GM23338 (cell line): ENCODE measurements around the gene STAMBP.

Experiments used
- CREB1 ChIP-seq: fragments of 250-450 bp; sonication (Bioruptor Pico); IDR thresholded peaks from 2 replicates; pipeline ENCODE4 v1.5.0; 2020; ENCODE audit warnings: low read depth, mild to moderate bottlenecking, moderate library complexity
- EZH2 ChIP-seq: fragments of 200-600 bp; sonication (generic); IDR thresholded peaks from one replicate; pipeline ENCODE4 v1.8.0; 2017; ENCODE audit warnings: antibody characterized with exemption, mild to moderate bottlenecking, low read depth; ENCODE audit not compliant: unreplicated experiment
- EZH2phosphoT487 ChIP-seq: fragments of 200-600 bp; sonication (generic); IDR thresholded peaks from one replicate; pipeline ENCODE4 v1.8.1; 2018; ENCODE audit warnings: antibody characterized with exemption; ENCODE audit not compliant: unreplicated experiment
- JUNB ChIP-seq: IDR thresholded peaks from one replicate; pipeline ENCODE4 v1.6.1; 2016; ENCODE audit warnings: antibody characterized with exemption; ENCODE audit not compliant: unreplicated experiment
- NANOG ChIP-seq: IDR thresholded peaks from 2 replicates; pipeline ENCODE4 v1.6.1; 2016; ENCODE audit warnings: antibody characterized with exemption, borderline replicate concordance
- POLR2AphosphoS5 ChIP-seq: IDR thresholded peaks from 2 replicates; pipeline ENCODE4 v1.6.1; 2016; ENCODE audit warnings: antibody characterized with exemption, low read depth
- STAT1 ChIP-seq: IDR thresholded peaks from one replicate; pipeline ENCODE4 v1.6.1; 2016; ENCODE audit warnings: antibody characterized with exemption; ENCODE audit not compliant: unreplicated experiment
- ZNF114 ChIP-seq: fragments of 250-450 bp; sonication (Bioruptor Pico); IDR thresholded peaks from 2 replicates; pipeline ENCODE4 v1.5.0; 2020; ENCODE audit warnings: mild to moderate bottlenecking, moderate library complexity
- ZNF331 ChIP-seq: fragments of 250-450 bp; sonication (Bioruptor Pico); IDR thresholded peaks from 2 replicates; pipeline ENCODE4 v1.5.0; 2020; ENCODE audit warnings: low read depth, mild to moderate bottlenecking, moderate library complexity
- TF ChIP-seq, protein P1 (sequence below), 2 experiments: fragments of 200-600 bp in 1 of 2; sonication (generic) in 1 of 2; conservative IDR thresholded peaks; 2 replicates each; pipeline versions ENCODE4 v1.5.1 to v1.6.1; 2016 to 2017; ENCODE audit warnings: antibody characterized with exemption in 2 of 2, low read depth in 2 of 2, mild to moderate bottlenecking in 2 of 2, moderate library complexity in 1 of 2
- TF ChIP-seq, protein P2 (sequence below): IDR thresholded peaks from one replicate; pipeline ENCODE4 v1.6.1; 2018; ENCODE audit warnings: antibody characterized with exemption; ENCODE audit not compliant: unreplicated experiment
- TF ChIP-seq, protein P3 (sequence below): IDR thresholded peaks from 2 replicates; pipeline ENCODE4 v1.6.1; 2016; ENCODE audit warnings: antibody characterized with exemption
- TF ChIP-seq, protein P4 (sequence below): fragments of 250-450 bp; sonication (Bioruptor Pico); IDR thresholded peaks from 2 replicates; pipeline ENCODE4 v1.5.0; 2020; ENCODE audit warnings: mild to moderate bottlenecking, moderate library complexity

DNA sequence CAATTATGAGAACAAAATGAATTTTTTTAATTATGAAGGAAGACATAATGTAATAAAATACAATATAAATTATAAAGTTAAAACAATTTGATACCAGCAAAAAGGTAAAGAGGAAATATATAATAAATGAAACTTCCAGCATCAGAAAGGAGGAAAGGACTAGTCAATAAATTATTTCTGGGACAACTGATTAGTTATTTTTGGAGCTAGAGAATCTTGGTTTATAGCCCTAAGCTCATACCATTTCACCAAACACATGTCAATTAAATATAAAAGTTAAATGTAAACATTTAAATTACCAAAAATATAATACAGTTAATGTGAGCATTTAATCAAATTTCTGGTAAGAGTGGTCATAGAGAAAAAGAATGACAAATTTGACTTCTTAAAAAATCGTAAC, 76.2 kb downstream of the STAMBP start:
- TF ChIP-seq, protein P1, sequence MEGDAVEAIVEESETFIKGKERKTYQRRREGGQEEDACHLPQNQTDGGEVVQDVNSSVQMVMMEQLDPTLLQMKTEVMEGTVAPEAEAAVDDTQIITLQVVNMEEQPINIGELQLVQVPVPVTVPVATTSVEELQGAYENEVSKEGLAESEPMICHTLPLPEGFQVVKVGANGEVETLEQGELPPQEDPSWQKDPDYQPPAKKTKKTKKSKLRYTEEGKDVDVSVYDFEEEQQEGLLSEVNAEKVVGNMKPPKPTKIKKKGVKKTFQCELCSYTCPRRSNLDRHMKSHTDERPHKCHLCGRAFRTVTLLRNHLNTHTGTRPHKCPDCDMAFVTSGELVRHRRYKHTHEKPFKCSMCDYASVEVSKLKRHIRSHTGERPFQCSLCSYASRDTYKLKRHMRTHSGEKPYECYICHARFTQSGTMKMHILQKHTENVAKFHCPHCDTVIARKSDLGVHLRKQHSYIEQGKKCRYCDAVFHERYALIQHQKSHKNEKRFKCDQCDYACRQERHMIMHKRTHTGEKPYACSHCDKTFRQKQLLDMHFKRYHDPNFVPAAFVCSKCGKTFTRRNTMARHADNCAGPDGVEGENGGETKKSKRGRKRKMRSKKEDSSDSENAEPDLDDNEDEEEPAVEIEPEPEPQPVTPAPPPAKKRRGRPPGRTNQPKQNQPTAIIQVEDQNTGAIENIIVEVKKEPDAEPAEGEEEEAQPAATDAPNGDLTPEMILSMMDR (conservative IDR thresholded peaks at IDR 0.05; ENCODE audit: low read depth in 2 of 2), result no peak
- no peak for TF ChIP-seq POLR2AphosphoS5
- TF ChIP-seq EZH2, result no peak
- no peak for TF ChIP-seq CREB1 (CRISPR knock-in tag)
- TF ChIP-seq EZH2phosphoT487, result no peak
- no peak for TF ChIP-seq ZNF114 (CRISPR knock-in tag)
- TF ChIP-seq, protein P2, sequence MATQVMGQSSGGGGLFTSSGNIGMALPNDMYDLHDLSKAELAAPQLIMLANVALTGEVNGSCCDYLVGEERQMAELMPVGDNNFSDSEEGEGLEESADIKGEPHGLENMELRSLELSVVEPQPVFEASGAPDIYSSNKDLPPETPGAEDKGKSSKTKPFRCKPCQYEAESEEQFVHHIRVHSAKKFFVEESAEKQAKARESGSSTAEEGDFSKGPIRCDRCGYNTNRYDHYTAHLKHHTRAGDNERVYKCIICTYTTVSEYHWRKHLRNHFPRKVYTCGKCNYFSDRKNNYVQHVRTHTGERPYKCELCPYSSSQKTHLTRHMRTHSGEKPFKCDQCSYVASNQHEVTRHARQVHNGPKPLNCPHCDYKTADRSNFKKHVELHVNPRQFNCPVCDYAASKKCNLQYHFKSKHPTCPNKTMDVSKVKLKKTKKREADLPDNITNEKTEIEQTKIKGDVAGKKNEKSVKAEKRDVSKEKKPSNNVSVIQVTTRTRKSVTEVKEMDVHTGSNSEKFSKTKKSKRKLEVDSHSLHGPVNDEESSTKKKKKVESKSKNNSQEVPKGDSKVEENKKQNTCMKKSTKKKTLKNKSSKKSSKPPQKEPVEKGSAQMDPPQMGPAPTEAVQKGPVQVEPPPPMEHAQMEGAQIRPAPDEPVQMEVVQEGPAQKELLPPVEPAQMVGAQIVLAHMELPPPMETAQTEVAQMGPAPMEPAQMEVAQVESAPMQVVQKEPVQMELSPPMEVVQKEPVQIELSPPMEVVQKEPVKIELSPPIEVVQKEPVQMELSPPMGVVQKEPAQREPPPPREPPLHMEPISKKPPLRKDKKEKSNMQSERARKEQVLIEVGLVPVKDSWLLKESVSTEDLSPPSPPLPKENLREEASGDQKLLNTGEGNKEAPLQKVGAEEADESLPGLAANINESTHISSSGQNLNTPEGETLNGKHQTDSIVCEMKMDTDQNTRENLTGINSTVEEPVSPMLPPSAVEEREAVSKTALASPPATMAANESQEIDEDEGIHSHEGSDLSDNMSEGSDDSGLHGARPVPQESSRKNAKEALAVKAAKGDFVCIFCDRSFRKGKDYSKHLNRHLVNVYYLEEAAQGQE, result no peak
- TF ChIP-seq ZNF331 (CRISPR knock-in tag), result no peak
- no peak for TF ChIP-seq JUNB
- no peak for TF ChIP-seq NANOG
- TF ChIP-seq STAT1, result no peak
- TF ChIP-seq, protein P3, sequence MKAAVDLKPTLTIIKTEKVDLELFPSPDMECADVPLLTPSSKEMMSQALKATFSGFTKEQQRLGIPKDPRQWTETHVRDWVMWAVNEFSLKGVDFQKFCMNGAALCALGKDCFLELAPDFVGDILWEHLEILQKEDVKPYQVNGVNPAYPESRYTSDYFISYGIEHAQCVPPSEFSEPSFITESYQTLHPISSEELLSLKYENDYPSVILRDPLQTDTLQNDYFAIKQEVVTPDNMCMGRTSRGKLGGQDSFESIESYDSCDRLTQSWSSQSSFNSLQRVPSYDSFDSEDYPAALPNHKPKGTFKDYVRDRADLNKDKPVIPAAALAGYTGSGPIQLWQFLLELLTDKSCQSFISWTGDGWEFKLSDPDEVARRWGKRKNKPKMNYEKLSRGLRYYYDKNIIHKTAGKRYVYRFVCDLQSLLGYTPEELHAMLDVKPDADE, result no peak
- TF ChIP-seq, protein P4, sequence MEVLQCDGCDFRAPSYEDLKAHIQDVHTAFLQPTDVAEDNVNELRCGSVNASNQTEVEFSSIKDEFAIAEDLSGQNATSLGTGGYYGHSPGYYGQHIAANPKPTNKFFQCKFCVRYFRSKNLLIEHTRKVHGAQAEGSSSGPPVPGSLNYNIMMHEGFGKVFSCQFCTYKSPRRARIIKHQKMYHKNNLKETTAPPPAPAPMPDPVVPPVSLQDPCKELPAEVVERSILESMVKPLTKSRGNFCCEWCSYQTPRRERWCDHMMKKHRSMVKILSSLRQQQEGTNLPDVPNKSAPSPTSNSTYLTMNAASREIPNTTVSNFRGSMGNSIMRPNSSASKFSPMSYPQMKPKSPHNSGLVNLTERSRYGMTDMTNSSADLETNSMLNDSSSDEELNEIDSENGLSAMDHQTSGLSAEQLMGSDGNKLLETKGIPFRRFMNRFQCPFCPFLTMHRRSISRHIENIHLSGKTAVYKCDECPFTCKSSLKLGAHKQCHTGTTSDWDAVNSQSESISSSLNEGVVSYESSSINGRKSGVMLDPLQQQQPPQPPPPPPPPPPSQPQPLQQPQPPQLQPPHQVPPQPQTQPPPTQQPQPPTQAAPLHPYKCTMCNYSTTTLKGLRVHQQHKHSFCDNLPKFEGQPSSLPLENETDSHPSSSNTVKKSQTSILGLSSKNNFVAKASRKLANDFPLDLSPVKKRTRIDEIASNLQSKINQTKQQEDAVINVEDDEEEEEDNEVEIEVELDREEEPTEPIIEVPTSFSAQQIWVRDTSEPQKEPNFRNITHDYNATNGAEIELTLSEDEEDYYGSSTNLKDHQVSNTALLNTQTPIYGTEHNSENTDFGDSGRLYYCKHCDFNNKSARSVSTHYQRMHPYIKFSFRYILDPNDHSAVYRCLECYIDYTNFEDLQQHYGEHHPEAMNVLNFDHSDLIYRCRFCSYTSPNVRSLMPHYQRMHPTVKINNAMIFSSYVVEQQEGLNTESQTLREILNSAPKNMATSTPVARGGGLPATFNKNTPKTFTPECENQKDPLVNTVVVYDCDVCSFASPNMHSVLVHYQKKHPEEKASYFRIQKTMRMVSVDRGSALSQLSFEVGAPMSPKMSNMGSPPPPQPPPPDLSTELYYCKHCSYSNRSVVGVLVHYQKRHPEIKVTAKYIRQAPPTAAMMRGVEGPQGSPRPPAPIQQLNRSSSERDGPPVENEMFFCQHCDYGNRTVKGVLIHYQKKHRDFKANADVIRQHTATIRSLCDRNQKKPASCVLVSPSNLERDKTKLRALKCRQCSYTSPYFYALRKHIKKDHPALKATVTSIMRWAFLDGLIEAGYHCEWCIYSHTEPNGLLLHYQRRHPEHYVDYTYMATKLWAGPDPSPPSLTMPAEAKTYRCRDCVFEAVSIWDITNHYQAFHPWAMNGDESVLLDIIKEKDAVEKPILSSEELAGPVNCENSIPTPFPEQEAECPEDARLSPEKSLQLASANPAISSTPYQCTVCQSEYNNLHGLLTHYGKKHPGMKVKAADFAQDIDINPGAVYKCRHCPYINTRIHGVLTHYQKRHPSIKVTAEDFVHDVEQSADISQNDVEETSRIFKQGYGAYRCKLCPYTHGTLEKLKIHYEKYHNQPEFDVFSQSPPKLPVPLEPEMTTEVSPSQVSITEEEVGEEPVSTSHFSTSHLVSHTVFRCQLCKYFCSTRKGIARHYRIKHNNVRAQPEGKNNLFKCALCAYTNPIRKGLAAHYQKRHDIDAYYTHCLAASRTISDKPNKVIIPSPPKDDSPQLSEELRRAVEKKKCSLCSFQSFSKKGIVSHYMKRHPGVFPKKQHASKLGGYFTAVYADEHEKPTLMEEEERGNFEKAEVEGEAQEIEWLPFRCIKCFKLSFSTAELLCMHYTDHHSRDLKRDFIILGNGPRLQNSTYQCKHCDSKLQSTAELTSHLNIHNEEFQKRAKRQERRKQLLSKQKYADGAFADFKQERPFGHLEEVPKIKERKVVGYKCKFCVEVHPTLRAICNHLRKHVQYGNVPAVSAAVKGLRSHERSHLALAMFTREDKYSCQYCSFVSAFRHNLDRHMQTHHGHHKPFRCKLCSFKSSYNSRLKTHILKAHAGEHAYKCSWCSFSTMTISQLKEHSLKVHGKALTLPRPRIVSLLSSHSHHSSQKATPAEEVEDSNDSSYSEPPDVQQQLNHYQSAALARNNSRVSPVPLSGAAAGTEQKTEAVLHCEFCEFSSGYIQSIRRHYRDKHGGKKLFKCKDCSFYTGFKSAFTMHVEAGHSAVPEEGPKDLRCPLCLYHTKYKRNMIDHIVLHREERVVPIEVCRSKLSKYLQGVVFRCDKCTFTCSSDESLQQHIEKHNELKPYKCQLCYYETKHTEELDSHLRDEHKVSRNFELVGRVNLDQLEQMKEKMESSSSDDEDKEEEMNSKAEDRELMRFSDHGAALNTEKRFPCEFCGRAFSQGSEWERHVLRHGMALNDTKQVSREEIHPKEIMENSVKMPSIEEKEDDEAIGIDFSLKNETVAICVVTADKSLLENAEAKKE, result no peak
